Measurements from ENCODE around the gene CDC20B.

The CDC20B gene, protein sequence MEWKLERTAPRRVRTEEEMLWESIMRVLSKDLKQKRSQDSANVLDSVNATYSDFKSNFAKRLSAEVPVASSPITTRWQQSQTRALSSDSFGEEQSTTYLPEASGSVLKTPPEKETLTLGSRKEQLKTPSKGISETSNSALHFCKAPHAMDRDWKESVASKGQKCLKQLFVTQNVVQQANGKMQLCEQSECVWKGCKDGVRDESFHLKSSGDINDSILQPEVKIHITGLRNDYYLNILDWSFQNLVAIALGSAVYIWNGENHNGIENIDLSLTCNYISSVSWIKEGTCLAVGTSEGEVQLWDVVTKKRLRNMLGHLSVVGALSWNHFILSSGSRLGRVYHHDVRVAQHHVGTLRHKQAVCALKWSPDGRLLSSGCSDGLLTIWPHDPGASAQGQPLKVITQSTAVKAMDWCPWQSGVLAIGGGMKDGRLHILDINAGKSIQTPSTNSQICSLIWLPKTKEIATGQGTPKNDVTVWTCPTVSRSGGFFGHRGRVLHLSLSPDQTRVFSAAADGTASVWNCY

DNA sequence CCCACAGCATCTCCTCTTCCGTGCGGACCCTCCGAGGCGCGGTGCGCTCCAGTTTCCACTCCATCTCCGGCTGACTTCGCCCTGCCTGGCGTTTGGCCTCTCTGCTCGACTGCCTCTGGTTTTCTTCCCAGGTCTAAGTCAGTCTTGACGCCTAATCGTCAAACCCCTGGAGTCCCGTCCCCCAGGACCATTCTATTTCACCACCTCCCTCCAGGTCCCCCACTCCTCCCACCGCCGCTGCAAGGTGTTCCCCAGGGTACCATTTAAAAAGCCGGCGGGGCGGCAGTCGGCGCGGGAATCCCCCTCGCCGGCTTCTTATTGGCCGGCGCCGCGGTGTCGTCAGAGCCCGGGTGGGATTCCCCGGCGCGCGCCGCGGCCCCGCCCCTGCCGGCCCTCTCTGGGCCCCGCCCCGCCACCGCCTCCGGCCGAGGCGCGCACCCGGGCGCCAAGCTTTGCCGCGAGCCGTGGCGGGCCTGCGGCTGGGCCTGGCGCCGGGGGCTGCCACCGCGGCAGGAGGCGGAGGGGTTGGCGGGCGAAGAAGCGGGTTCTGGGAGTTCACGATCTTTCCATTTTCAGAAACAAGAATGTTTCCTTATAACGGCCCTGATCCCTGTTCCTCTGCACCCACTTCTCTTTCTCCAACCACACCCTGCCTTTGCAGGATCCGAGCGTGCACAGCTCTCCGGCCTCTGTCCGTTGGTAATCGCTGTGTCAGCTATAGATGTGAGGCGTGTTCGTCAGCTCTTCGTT is at the start of gene CDC20B:
TSS of gene CDC20B (minus strand) at position 241 of the 750 bp plus-strand sequence. CDS start at position 64, 177 bp downstream.
- DNase-seq, result peak; percentile 90

DNA sequence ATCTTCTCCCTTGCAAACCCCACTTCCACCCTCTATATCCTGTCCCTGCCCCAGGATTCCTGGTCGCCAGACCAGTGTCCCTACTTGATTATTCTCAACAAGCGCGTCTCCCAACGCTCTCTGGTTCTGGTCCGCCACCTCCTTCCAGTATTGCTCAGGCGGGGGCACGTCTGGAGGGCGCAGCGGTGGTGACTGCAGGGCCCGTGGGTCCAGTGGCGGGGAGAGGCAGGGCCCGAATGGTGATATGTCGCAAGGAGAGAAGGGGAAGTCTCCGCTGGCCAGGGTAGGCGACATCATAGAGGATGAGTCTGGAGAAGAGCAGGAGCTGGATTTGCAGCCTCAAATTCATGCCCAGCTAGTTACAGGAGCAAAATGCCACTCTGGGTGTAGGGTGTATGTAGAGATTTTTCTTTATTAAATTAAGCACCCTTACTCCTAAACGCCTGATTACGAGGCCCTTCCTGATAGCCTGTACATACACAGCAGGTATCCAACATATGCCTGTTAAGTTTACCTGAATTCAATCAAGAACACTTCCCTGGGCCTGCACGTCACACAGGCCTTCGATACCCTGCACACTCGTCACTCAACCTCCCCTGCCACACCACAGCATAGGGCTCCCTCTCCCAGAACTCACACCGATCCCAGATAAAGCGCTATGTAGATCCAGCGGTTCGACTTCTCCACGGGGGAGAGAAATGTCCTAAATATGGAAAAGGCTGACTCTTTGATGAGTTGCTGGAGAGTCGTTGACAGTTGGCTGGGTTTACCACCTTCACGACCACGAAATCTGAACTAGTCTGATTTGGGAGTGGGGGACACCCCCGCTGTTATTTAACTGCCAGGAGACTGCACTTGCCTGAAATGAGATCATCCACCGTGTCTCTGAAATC is 49.4 kb upstream of the CDC20B start:
- DNase-seq, result no peak

DNA sequence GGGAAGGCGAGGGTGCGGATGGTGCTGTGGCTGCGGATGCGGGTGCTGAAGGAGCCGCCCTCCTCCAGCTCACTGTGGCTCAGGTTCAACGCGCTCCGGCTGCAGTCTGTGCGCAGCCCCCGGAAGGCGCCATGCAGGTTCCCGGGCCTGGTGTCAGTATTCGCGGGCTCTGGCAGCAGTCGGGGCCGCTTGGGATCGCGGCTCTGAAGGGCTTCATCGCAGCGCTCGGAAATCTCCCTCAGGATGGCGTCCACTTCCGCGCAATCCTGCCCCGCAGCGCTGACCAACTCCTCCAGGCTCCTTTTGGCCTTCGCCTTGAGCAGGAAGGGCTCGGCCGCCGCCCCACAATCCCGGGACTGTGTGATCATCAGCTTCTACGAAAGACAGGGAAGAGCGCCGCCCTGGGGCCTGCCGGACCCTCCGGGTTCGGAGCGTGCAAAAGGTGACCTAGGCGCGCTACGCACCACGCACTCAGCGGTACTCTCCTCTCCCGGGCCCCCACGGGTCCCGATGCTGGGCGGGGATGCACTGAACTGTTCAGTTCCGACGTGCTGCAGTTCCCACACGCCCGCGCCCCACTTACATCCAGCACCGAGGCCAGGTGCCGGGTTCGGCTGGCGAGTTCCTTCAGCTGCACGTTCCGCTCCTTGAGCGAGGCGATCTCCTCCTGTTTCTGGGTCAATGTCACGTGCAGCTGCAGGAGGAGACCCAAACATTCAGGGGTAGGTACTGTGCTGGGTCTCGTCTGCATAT is 47.6 kb upstream of the CDC20B start:
- peak; percentile 89 for DNase-seq

DNA sequence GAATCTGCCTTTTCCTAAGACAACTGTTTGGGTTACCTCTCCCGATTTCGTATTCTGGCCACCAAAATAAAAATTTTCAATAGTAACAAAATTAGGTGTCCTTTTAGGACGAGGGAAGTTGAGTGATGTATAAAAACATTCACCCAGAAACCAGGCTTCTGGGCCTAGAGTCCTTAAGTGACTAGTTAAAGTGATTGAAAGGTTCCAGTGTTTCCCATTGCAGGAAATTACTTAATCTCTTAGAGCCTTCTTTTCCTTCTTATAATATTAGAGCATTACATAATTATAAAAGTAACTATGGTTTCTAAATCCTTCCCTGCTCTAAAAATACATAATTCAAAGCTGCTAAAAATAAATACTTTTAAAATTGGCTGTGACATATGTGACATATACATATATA is 46.8 kb upstream of the CDC20B start:
- peak; percentile 43 for DNase-seq

DNA sequence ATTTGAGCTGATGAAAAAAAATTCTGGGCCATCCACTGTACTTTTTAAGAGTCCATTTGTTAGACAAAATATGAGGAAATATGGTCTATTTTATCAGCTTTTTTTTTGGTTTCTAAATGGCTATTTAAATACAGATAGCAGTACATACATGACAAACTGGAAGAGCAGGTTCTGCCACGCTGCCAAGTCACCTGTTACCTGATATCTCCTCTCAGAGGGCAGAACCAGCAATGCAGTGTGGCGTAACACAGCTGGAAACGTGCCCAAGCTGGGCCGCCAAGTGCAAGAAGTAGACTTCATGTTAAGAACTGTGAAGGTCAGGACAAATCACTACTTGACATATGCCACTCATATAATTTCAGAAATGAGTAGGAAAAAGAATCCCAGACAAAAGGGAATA is 46.0 kb upstream of the CDC20B start:
- peak; percentile 98 for DNase-seq

DNA sequence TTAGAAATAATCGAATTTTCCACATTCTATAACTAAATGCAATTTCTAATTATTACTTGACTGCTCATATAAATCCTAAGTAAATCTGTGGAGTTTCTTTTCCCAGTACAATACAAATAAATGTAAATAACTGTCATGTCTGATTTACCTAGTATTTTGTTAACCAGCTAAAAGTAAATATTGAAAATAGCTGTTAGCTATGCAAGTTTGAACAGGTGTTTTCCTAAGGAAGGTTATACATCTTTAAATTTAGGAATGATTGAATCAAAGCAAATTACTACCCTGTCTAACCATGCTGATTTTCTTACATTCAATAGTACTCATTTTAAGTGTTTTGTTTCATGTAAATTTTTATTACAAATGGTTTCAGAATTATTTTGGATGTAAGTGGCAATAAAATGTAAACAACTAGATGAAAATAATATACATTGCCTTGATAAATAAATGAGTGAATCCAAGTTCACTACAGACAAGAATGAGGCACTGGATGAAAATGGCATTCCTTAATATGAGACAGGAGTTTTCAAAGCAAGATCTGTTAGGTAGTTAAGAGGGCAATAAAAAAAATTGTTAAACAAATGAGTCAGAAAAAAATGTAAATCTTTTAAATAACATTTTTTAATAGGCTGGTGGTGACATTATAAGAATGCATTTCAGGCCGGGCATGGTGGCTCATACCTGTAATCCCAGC is 38.4 kb upstream of the CDC20B start:
- DNase-seq, result peak; percentile 60

DNA sequence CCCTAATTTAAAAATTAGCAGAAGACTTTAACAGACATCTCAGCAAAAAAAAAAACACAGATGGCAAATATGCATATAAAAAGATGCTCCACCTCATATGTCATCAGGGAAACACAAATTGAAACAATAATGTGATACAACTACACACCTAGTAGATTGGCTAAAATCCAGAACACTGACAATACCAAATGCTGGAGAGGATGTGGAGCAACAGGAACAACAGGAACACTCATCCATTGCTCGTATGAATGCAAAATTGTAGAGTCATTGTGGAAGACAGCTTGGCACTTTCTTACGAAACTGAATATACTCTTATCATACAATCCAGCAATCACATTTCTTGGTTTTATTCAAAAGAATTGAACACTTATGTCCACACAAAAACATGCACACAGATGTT is 32.0 kb upstream of the CDC20B start:
- DNase-seq, result no peak

DNA sequence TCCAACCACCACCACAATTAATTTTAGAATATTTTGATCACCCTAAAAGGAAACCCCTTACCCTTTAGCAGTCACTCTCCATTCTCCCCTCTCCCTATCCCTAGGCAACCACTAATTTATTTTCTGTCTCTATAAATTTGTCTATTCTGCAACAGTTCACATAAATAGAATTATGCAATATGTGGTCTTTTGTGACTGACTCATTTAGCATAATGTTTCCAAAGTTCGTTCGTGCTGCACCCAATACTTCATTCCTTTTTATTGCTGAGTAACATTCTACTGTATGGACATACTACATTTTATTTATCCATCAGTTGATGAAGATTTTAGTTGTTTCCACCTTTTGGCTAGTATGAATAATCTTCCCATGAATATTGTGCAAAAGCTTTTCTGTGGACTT is 18.2 kb upstream of the CDC20B start:
- DNase-seq, result no peak

DNA sequence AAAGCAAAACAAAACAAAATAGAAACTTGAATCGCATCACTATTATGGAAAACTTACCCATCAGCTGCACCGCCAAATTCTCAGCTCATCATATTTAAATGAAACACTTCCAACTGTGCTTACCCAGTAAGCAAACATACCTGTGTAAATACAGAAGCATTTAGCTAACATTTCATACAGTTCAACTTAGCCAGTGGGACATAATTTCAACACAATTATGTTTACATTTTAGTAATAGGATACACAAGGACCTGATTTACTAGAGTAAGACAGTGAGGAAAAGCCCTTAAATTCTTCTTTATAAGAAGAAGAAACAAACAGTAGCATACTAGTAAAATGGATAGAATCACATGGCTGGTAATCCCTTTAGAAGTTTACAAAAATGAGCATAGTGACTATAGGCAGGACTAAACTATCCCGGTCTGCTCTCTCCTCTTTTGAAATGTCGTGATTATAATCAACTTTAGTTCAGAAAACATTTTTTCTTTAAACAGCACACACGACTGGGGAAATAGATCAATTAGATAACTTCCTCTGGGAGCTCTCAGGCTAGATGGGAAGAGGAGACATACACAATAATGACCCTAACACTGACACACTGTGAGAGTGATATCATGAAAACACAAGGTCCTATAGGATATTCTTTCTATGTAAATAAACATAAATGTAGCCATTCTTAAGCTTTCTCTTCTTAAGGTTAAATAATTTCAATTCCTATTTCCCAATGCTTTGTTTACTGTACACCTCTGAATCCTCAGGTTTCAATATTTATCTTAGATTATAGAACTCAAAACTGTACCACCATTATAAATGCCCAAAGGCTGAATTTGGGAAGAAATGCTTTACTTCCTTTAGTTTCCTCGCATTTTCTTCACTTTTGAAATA is 15.9 kb upstream of the CDC20B start:
- peak; percentile 74 for DNase-seq

DNA sequence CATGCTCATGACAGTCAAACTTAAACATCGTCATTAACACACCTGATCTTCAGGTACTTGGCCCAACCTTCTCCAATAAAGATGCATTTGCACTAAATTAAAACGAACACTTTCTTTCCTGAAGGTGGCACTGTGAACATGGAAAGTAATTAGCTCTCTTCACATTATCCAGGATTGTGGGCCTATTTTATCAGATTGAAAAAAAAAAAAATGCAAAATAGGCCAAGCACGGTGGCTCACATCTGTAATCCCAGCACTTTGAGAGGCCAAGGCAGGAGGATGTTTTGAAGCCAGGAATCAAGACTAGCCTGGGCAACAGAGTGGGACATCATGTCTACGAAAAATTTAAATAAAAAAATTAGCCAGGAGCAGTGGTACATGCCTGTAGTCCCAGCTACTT is 14.4 kb upstream of the CDC20B start:
- DNase-seq, result peak; percentile 86

DNA sequence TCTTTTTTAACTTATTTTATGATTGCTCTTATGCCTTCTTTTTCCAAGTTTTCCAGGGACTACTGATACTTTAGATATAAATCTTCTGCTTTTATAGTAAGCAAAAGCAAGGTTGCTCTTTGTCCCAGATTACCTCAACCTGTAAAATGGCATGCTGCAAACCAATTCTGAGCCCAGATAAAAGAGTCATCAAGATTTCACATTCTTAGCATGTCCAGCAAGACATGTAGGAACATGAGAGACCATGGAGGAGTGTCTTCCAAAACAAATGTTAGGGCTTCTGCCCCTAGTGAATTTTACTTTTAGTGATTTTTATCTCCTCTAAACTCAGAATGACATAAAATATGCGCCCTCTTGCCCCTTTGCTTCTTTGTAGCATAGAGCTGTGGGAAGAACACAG is 7.0 kb upstream of the CDC20B start:
- no peak for DNase-seq

DNA sequence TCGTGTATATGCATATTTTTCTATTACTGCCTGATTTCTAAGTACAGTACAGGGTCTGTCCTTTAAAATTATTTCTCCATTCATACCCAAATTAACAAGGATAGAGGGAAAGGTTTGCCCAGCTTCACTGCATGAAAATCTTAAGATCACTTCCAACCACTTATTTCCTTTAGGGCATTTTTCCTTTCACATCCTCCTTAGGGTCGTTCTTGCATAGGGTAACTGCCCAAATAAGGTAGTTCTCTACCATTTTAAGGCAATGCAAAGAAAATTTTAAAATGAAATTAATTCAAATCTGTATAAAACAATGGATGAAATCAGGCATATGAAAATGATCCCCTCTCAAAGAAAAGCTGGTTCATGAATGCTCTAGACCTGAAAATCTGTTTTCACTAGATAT is 4.1 kb upstream of the CDC20B start:
- no peak for DNase-seq

DNA sequence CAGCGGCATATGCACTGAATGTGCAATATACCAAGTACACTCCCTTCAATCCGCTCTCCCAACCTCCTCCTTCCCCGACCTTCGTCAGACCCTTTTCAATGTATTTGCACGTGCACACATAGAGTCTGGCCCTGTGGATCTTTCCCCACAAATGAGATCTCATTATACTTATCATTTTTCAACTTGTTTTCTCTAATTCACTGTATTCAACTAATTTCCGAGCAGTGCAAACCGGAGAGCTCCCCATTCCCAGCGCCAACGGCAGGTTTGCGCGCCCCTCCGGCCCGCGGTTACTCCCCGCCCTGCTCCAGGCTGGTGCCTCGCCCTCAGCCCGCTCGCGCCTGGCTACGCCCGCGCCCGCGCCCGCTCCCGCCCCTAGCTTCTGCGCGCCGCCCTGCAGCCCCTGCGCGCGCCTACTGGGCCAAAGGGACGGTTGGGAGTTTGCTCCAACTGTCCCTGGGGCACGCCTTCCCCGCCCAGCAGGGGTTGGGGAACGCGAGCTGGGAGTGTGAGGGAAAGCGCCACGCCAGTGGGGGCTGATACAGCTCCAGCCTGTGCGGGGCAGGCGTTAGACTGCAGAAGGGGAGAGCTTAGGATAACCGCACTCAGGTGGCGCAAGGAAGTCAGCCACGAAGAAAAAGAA is 3.3 kb upstream of the CDC20B start:
- peak; percentile 88 for DNase-seq

DNA sequence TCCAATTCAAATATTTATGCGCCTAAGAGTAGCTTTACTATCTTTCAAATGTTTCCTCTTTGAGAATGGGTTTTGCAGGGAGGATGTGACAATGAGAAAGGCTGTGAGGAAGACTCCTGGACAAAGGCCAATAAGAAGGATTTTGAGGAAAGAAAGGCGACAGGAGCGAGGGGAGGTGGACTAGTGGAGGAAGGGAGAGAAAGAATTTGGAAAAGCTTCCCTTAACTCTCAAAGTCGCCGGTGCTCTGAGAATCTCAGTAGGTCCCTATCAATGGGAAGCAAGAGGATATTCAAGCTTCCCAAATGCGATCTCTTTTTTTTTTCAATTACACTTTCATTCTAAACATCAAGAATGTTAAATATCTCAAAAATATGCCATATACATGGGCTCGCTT is 2.8 kb upstream of the CDC20B start:
- no peak for DNase-seq

DNA sequence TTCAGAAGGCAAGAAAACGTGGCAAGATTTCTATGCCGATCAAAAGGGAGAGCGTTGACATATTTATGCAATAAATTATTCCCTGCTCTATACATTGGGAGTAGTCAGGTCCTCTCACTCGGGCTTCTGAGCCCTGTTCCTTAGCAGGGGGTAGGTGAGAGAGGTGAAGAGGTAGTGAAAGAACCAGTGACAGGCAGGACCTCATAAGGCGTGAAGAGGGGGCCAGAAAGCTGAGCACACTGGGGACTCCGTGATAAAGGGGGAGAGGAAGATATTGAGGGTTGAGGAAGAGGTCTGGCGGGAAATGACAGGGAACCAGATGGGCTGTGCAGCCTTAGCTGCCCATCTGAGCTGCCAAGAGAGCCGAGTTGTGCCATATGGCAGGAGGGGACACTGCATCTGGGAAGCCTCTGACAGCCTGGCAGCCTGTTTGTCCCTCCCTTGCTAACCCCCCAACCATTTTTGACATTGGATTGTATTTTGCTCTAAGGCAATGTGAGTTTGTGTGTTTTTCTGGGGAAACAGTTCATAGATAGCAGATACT is 782 bp upstream of the CDC20B start:
- peak; percentile 59 for DNase-seq

DNA sequence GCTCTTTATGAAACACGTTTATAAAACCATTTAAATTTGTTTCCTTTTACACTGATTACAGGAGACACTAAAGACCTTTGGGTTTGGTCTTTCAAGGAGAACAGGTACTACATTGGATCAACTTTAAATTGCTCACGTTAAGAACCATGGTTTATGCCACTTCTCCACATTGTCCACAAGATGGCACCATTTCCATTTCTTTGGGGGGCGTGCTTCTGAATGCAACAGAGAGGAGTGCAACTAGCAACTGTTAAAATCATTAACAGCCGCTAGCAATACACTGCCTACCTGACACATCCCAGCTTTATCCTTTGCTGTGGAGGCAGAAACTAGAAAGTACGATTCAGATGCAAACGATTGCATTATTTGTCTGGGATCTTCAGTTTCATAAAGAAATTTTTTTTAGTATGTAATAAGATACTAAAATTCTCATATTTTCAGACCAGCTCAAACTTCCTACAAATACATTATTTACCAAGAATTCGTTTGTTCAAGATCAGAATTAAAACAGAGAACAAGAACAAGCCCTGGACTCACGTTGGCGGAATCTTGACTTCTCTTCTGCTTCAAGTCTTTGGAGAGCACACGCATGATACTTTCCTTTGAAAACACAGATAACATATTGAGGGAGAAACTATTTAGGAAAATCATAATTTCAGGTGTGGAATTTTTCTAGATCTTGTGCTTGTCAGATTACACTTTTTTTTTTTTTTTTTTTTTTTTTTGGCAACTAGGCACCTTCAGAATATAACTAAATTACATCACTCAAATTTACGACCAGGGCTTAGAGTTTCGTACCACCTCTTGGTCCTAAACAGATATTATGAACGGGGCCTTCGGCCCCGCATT is 702 bp downstream of the CDC20B start:
- DNase-seq, result peak; percentile 94

DNA sequence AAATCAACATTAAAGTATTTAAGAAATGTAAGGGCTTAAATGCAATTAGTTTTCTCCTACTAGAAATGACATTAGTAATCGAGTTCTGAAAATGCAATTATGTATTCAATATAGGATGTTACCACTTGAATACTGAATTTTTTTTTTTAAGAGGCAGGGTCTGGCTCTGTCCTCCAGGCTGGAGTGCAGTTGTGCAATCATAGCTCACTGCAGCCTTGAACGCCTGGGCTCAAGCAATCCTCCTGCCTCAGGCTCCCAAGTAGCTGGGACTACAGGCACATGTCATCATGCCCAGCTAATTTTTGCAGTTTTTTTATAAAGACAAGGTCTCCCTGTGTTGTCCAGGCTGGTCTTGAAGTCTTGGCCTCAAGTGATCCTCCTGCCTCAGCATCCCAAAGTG is 1.5 kb downstream of the CDC20B start:
- DNase-seq, result no peak

DNA sequence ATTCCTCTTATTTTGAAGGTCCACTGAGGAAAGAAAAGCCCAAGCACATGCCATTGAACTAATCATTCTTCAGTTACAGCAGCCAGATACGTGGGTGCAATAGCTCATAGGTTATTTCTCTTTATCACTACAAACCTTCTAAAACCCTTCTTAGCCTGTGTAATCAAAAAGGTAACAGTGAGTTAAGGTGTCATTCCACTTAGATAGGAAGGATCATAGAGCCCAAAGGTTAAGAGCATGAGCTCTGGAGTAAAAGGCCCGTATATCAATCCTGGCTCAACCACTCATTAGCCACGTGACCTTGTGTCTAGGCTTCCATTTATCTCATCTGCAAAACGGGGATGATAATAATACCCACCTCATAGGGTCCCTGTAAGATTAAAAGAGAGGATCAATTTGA is 10.3 kb downstream of the CDC20B start:
- no peak for DNase-seq

Measured in DMS53 (cell line).